Ishikawa (cell line): ENCODE data around the gene ANKRD31.

Experiments used
- CREB1 ChIP-seq: IDR thresholded peaks from 2 replicates; pipeline ENCODE4 v1.6.1; 2012; ENCODE audit warnings: low read depth
- YY1 ChIP-seq: IDR thresholded peaks from 2 replicates; pipeline ENCODE4 v1.6.1; 2012; ENCODE audit warnings: low read depth

DNA sequence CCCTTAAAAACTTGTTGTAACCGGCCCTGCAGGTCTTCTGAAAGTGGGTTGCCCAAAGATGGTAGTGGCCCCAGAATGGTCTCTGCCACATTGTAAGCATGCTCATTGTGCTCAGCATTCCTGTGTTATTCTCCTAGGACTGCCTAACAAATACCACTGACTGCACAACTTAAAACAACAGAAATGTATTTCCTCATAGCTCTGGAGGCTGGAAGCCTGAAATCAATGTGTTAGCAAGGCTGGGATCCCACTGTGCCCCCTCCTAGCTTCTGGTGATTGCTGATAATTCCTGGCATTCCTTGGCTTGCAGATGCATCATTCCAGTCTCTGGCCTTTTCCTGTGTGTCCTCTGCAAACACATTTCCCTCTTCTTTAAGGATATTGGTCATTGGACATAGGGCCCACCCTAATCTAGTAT lies 180.9 kb downstream of the ANKRD31 start:
- TF ChIP-seq CREB1 (no peak), YY1 (no peak)
